MM.1S (cell line): Measurements from ENCODE around the gene ZGPAT.

ENCODE experiments used
- DNase-seq: peaks from one replicate; pipeline ENCODE4 v3.0.0-alpha.2; 2015
- H2AFZ ChIP-seq: fragments of 300-600 bp; sonication (generic); 2 replicates; pipeline ENCODE4 v1.6.0; 2016; ENCODE audit warnings: antibody characterized with exemption, low read length
- H3F3A ChIP-seq: fragments of 300-600 bp; sonication (generic); 2 replicates; pipeline ENCODE4 v1.6.1; 2016; ENCODE audit warnings: mild to moderate bottlenecking, antibody characterized with exemption, low read length, moderate library complexity, mixed read lengths; ENCODE audit not compliant: insufficient read depth
- H3K27ac ChIP-seq: fragments of 300-600 bp; sonication (generic); 2 replicates; pipeline ENCODE4 v1.5.1; 2016; ENCODE audit warnings: mild to moderate bottlenecking, low read length
- H3K27me3 ChIP-seq: fragments of 300-600 bp; sonication (generic); replicated peaks from 2 replicates; pipeline ENCODE4 v1.6.0; 2016; ENCODE audit warnings: low read length; ENCODE audit not compliant: insufficient read depth
- H3K36me3 ChIP-seq: fragments of 300-600 bp; sonication (generic); replicated peaks from 2 replicates; pipeline ENCODE4 v1.6.1; 2016; ENCODE audit warnings: mild to moderate bottlenecking, low read length, mixed read lengths; ENCODE audit not compliant: insufficient read depth
- H3K4me1 ChIP-seq: fragments of 300-600 bp; sonication (generic); 2 replicates; pipeline ENCODE4 v1.6.1; 2016; ENCODE audit warnings: low read length, mixed read lengths
- H3K4me2 ChIP-seq: fragments of 300-600 bp; sonication (generic); 2 replicates; pipeline ENCODE4 v1.6.0; 2016; ENCODE audit warnings: low read depth, low read length
- H3K4me3 ChIP-seq: fragments of 300-600 bp; sonication (generic); 2 replicates; pipeline ENCODE4 v1.5.1; 2016; ENCODE audit warnings: low read length, mixed read lengths
- H3K79me2 ChIP-seq: fragments of 300-600 bp; sonication (generic); 2 replicates; pipeline ENCODE4 v1.6.1; 2016; ENCODE audit warnings: mixed run types, low read length, mixed read lengths
- H3K9ac ChIP-seq: fragments of 300-600 bp; sonication (generic); 2 replicates; pipeline ENCODE4 v1.6.1; 2016; ENCODE audit warnings: low read length, mixed read lengths
- H3K9me2 ChIP-seq: fragments of 300-600 bp; sonication (generic); replicated peaks from 2 replicates; pipeline ENCODE4 v1.6.1; 2016; ENCODE audit warnings: mild to moderate bottlenecking, low read length, mixed read lengths; ENCODE audit not compliant: insufficient read depth
- H3K9me3 ChIP-seq: fragments of 300-600 bp; sonication (generic); replicated peaks from 2 replicates; pipeline ENCODE4 v1.6.1; 2016; ENCODE audit warnings: mild to moderate bottlenecking, low read length, mixed read lengths; ENCODE audit not compliant: insufficient read depth
- H4K20me1 ChIP-seq: fragments of 300-600 bp; sonication (generic); 2 replicates; pipeline ENCODE4 v1.6.1; 2016; ENCODE audit warnings: mild to moderate bottlenecking, low read length, moderate library complexity, mixed read lengths; ENCODE audit not compliant: insufficient read depth
- EZH2 ChIP-seq: fragments of 300-600 bp; sonication (generic); optimal IDR thresholded peaks from 2 replicates; pipeline ENCODE3; 2017; ENCODE audit warnings: low read depth, mild to moderate bottlenecking, antibody characterized with exemption, low read length, mixed read lengths
- EZH2phosphoT487 ChIP-seq: fragments of 300-600 bp; sonication (generic); IDR thresholded peaks from 2 replicates; pipeline ENCODE4 v1.6.1; 2018; ENCODE audit warnings: antibody characterized with exemption, low read length
- TF ChIP-seq, protein P1 (sequence below): fragments of 300-600 bp; sonication (generic); IDR thresholded peaks from 2 replicates; pipeline ENCODE4 v1.5.1; 2016; ENCODE audit warnings: antibody characterized with exemption, low read length, mixed read lengths

Gene ZGPAT

DNA sequence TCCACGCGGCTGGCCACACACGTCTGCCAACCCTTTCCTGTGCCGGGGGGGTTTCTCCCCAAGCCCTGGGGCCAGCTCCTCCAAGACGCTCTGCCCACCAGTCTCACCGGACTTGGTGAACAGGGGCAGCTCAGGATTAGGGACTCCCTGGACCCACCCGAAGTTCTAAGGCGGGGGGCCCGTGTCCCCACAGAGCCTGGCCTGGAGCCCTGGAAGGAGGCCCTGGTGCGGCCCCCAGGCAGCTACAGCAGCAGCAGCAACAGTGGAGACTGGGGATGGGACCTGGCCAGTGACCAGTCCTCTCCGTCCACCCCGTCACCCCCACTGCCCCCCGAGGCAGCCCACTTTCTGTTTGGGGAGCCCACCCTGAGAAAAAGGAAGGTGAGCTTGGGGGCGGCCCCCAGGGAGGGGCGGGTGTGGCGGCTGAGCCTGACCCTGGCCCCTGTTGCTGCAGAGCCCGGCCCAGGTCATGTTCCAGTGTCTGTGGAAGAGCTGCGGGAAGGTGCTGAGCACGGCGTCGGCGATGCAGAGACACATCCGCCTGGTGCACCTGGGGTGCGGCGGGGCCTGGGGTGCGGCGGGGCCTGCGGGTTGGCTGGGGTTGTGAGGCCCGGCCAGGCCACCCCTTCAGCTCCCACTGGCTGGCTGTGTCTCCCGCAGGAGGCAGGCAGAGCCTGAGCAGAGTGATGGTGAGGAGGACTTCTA lies 34.0 kb downstream of the ZGPAT start:
- Histone ChIP-seq H2AFZ (no peak overlapping the region), H3K4me2 (no peak overlapping the region), H3K9me2 (no peaks in the 10 kb centered on the region), H3F3A (peaks cover 8% of the 10 kb centered on the region), H3K4me3 (no peak overlapping the region), H3K36me3 (no peaks in the 10 kb centered on the region), H3K27me3 (no peaks in the 10 kb centered on the region), H3K4me1 (no peaks in the 10 kb centered on the region), H4K20me1 (no peaks in the 10 kb centered on the region), H3K9me3 (no peaks in the 10 kb centered on the region), H3K27ac (no peak overlapping the region), H3K79me2 (peaks cover 20% of the 10 kb centered on the region), H3K9ac (no peak overlapping the region)
- DNase-seq = no peak
- TF ChIP-seq EZH2phosphoT487 = no peak
- TF ChIP-seq EZH2 = no peak
- TF ChIP-seq, protein P1, sequence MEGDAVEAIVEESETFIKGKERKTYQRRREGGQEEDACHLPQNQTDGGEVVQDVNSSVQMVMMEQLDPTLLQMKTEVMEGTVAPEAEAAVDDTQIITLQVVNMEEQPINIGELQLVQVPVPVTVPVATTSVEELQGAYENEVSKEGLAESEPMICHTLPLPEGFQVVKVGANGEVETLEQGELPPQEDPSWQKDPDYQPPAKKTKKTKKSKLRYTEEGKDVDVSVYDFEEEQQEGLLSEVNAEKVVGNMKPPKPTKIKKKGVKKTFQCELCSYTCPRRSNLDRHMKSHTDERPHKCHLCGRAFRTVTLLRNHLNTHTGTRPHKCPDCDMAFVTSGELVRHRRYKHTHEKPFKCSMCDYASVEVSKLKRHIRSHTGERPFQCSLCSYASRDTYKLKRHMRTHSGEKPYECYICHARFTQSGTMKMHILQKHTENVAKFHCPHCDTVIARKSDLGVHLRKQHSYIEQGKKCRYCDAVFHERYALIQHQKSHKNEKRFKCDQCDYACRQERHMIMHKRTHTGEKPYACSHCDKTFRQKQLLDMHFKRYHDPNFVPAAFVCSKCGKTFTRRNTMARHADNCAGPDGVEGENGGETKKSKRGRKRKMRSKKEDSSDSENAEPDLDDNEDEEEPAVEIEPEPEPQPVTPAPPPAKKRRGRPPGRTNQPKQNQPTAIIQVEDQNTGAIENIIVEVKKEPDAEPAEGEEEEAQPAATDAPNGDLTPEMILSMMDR = no peak

DNA sequence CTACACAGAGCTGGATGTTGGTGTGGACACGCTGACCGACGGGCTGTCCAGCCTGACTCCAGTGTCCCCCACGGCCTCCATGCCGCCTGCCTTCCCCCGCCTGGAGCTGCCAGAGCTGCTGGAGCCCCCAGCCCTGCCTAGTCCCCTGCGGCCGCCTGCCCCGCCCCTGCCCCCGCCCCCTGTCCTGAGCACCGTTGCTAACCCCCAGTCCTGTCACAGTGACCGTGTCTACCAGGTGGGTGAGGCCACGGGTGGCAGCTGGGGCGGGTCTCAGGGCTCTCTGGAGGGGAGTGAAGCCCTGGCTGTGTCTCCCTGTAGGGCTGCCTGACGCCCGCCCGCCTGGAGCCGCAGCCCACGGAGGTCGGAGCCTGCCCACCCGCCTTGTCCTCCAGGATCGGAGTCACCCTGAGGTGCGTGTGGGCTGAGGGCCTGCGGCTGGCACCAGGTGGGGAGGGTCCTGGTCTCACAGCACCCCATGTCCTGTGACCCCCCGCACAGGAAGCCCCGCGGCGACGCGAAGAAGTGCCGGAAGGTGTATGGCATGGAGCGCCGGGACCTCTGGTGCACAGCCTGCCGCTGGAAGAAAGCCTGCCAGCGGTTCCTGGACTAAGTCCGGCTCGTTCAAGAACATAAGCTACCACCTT lies 34.7 kb downstream of the ZGPAT start:
- no peaks in the 10 kb centered on the region for H3K4me1 ChIP-seq
- peaks cover 8% of the 10 kb centered on the region for H3F3A ChIP-seq
- no peaks in the 10 kb centered on the region for H3K36me3 ChIP-seq
- no peak overlapping the region for H3K9ac ChIP-seq
- no peaks in the 10 kb centered on the region for H3K27me3 ChIP-seq
- no peak overlapping the region for H3K4me2 ChIP-seq
- H3K9me3 ChIP-seq = no peaks in the 10 kb centered on the region
- no peak overlapping the region for H3K27ac ChIP-seq
- H3K9me2 ChIP-seq = no peaks in the 10 kb centered on the region
- DNase-seq = no peak
- TF ChIP-seq, protein P1 = no peak
- TF ChIP-seq EZH2phosphoT487 (no peak), EZH2 (no peak)
- no peak overlapping the region for H3K4me3 ChIP-seq
- H4K20me1 ChIP-seq = no peaks in the 10 kb centered on the region
- H3K79me2 ChIP-seq = peaks cover 13% of the 10 kb centered on the region
- H2AFZ ChIP-seq = no peak overlapping the region

DNA sequence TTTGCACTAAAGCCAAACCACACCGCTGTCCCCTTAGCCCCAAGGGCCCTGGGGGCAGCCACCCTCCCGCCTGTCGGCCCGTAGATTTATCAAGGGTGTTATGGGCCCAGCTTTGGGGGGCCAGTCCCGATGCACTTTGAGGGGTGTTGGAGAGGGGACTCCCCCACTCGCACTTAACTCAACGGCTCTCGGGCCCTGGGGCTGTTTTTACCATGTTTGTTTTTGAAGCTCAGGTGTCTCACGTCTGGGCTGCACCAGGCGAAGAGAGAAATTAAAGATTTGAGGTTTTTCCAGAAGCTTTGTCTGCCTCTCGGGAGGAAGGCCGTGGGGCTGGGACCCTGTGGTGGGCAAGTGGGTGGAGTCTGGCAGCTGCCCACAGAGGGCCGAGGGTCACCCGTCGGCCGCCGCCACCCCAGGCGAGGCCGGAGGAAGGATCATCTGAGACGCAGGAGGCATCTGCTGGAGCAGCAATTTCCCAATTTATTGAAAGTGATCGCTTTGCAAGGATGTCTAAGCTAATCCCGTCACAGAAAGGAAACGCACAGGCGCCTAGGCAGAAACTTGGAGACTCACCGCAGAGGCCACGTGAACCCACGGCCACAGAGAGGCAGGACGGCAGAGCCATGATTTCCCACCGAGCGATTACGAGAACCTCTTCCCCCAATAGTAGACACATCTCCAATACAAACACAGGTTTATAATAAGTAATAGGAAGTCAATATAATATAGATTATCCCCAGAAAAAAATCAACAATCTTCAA lies 35.6 kb downstream of the ZGPAT start:
- Histone ChIP-seq H3K9me2 (no peaks in the 10 kb centered on the region), H3K27me3 (no peaks in the 10 kb centered on the region), H3K4me2 (no peak overlapping the region), H2AFZ (no peak overlapping the region), H3K4me3 (no peak overlapping the region), H3K79me2 (peaks cover 8% of the 10 kb centered on the region), H3K4me1 (no peaks in the 10 kb centered on the region), H3F3A (peaks cover 4% of the 10 kb centered on the region), H3K36me3 (no peaks in the 10 kb centered on the region), H3K9ac (no peak overlapping the region), H3K27ac (no peak overlapping the region), H3K9me3 (no peaks in the 10 kb centered on the region), H4K20me1 (no peaks in the 10 kb centered on the region)
- DNase-seq = no peak
- TF ChIP-seq, protein P1 = no peak
- TF ChIP-seq EZH2 (no peak), EZH2phosphoT487 (no peak)
